Stimulated activated CD8-positive, alpha-beta memory T cell treated with anti-CD3 and anti-CD28 coated beads, Interleukin-15, amount 100 ng/mL, for 48 hours (primary cell): Measurements from ENCODE around the gene PPM1D.
"Not testable (repeated sequence)": the region's sequence is repeated elsewhere in the genome, so short reads cannot be mapped to it uniquely, and the experiment has no call there.

Experiments used
- DNase-seq, 2 donors: peaks; one replicate each; pipeline ENCODE4 v3.0.0-alpha.2; 2020; ENCODE audit warnings: low read depth in 2 of 2

The PPM1D gene

DNA sequence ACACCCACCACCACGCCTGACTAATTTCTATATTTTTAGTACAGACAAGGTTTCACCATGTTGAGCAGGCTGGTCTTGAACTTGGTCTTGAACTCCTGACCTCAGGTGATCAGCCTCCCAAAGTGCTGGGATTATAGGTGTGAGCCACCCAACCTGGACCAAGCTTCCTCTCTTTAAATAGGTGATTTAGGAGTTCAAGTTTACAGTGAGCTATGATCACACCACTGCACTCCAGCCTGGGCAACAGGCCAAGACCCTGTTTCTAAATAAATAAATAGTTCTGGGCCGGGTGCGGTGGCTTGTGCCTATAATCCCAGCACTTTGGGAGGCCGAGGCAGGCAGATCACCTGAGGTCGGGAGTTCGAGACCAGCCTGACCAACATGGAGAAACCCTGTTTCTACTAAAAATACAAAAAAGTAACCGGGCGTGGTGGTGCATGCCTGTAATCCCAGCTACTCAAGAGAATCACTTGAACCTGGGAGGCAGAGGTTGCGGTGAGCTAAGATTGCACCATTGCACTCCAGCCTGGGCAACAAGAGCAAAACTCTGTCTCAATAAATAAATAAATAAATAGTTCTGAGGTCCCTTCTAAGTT lies 6.5 kb upstream of the PPM1D start:
- DNase-seq: not testable (repeated sequence)

DNA sequence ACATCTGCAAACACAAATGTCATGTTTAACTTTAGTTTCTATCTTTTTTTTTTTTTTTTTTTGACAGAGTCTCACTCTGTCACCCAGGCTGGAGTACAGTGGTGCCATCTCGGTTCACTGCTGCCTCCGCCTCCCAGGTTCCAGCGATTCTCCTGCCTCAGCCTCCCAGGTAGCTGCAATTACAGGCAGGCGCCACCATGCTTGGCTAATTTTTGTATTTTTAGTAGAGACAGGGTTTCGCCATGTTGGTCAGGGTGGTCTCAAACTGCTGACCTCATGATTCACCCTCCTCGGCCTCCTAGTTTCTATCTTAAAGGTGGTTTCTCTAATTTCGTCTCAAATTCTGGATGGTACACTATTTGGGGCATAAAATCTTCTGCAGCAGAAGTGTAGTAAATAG lies 5.8 kb upstream of the PPM1D start:
- DNase-seq: not testable (repeated sequence)

DNA sequence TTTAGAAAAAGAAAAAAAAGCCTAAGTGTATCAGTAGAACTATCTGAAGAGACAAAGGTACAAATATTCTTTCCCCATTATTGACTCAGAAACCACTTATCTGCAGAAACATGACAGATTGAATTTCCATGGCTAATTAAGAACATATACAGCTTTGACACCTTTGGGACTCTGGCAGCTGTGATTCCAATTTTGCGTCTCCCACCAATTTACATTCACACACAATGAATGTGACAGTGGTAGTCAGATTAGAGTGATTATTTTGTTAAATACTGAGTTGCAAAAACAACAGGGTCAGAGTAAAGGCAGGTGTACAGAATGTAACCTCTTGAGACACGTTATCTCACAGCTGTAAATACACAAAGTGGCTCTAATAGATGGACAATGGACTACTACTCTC lies 5.3 kb upstream of the PPM1D start:
- no peak for DNase-seq

DNA sequence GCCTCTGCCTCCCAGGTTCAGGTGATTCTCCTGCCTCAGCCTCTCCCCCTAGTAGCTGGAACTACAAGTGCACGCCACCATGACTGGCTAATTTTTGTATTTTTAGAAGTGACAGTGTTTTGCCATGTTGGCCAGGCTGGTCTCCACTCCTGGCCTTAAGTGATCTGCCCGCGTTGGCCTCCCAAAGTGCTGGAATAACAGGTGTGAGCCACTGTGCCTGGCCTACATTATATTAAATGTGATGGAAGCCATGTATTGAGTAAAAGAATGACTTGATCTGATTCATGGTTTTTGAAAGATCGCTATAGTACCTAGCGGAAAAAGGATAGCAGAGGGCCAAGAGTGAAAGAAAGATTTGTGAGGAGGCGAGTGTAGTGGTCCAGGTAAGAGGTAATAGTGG lies 2.7 kb upstream of the PPM1D start:
- no peak for DNase-seq

DNA sequence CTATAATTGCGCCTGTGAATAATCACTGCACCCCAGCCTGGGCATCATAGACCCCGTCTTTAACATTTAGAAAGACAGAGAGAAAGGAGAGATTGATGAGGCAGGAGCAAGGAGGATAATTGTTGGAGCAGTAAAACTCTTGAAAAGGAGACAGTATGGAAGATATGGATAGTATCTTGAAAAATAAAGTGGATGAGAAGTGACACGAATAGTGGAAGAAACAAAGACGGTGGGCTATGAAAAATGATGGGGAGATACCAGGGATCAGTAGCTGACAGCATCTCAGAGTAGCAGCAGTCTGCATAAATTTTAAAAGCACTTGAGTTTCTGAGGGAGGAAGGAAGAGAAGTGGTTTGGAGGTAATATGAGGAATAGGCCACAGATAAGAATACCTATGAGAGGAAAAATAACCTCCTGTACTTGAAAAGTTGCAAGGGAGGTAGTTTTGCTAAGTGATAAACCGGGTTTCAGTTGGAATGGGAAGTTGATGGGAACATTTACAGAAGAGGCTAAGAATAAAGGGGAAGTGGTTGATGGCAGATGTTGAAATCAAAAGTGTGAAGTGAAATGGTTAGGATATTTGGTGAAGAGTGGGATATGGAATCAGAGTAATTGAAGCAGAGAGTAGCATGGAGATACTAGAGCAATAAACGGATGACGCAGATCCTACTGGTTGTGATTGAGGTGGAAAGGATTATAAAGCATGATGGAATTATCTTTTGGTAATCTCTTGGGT lies 1.8 kb upstream of the PPM1D start:
- DNase-seq: no peak

DNA sequence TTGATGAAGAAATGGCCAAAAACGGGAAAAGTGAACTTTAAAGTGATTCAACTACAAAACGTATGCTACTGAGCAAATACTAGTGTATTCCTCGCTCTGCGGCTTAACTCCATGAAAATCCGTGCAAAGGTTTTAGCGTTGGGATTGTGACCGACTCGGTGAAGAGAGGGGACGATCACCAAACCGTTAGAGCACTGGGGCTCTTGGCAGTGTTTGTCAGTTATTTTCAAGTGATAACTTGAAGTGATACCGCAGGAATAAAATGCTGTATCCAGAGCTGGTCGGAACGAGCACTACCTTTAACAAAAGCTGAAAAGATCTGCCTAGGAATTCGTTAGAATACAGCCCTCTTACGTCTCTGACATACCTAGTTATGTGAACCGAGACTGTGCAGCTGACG lies 773 bp upstream of the PPM1D start:
- no peak for DNase-seq

DNA sequence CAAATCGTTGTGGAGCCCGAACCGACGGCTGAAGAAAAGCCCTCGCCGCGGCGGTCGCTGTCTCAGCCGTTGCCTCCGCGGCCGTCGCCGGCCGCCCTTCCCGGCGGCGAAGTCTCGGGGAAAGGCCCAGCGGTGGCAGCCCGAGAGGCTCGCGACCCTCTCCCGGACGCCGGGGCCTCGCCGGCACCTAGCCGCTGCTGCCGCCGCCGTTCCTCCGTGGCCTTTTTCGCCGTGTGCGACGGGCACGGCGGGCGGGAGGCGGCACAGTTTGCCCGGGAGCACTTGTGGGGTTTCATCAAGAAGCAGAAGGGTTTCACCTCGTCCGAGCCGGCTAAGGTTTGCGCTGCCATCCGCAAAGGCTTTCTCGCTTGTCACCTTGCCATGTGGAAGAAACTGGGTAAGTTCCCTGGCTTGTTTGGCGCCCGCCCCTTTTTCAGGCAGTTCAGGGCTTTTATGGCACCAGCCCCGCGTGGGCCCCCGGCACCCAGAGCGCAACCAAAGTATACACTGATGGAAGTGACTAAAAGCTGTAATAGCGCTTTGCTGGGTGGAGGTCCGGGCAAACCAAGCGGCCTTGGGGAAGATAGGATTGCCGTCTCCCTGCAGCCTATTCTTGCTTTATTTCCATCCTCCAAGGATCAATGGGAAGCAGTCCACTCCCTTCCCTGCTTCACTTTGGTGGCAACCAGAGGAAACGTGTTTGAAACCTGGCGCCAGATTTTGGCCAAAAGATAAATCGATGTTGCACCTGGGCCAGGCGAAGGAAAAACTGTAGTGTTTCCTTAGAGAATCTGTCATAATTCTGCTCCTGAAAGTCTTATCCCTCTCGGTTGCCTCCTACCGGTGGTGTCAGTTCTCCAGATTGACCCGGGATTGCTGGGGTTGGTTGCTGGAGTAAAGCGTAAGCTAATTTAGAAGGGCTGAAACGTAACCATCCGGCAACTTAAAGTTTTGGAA lies 775 bp downstream of the PPM1D start:
- peak; percentile 34 to 46 for DNase-seq

DNA sequence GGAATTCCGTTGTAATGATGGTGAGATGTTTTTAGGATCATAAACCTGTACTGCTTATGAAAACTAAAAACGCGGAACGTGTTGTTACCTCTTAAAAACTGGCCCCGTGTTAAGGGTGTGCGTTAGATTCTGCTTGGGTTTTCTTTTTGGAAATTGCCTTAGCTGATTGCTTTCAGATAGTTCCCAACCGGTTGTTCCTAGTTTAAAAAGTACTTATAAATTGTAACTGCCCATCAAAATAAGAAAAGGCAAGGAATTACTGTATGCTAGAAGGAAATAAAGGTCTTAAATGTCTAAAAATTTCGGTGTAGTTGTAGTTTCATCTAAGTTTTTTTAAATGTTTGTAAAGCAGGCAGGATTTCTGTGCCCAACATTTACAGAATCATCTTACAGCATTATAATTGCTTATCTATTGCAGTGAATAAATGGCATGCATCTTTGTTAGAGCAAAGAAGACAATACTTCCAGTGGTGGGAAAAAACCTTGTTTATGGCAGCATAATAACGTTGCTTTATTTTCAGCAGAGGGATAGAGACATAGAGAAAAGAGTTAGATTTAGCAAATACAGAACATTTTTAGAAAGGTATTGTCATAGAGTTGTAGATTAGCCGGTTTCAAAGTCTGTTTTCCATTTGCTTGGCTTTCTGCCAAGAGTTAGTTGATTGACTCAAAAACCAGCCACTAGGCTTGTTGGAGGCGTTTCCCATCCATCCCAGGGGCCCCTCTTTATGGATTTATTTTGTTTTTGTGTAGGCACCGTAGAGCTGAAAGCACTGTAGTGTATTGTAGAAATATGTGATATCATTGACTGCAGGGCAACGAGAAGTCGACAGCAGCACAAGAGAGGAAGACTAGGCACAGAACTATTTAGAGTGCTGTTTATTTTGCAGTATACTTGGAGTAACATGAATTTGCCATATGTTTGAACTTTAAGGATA lies 1.7 kb downstream of the PPM1D start:
- peak in 1 of 2 donors; percentile 13 for DNase-seq

DNA sequence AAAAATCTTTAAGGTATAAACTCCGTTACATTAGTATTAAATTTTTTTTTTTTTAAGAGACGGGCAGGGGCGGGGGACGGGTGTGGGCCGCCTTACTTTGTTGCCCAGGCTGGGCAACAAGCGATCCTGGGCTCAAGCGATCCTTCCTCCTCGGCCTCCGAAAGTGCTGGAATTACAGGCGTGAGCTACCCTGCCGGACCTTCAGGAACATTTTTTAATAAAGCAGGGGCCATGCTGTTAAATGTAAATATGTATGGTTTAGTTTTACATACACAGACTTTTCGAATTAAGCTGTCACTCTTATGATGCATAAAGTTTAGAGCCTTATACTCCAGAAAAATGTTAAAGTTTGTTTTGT lies 2.4 kb downstream of the PPM1D start:
- no peak for DNase-seq

DNA sequence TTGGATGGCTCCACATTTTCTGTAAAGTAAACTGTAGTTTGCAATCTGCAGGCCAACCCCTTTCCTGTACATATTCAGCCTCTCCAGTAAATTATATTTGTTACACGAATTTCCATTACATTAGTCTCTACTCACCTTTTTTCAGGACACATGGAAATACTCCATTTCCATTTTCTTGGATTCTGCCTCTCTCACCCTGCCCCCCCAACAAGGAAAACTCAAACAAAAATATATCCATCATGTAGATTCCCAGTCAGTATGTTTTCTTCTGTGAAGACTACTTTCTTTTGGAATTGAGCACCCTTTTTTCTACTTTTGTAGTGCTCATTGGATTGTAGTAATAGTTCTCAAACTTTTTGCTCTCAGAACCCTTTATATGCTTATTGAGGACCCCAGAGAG lies 2.9 kb downstream of the PPM1D start:
- no peak for DNase-seq

DNA sequence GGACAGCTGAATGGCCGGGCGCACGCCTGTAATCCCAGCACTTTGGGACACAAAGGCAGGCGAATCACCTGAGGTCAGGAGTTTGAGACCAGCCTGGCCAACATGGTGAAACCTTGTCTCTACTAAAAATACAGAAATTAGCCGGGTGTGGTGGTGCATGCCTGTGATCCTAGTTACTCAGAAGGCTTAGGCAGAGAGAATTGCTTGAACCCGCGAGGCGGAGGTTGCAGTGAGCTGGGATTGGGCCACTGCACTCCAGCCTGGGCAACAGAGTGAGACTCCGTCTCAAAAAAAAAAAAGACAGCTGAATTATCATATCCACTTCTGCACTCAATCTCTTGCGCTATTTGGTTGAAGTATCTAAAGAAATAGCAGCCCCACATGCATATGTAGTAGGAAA lies 3.5 kb downstream of the PPM1D start:
- DNase-seq: not testable (repeated sequence)

DNA sequence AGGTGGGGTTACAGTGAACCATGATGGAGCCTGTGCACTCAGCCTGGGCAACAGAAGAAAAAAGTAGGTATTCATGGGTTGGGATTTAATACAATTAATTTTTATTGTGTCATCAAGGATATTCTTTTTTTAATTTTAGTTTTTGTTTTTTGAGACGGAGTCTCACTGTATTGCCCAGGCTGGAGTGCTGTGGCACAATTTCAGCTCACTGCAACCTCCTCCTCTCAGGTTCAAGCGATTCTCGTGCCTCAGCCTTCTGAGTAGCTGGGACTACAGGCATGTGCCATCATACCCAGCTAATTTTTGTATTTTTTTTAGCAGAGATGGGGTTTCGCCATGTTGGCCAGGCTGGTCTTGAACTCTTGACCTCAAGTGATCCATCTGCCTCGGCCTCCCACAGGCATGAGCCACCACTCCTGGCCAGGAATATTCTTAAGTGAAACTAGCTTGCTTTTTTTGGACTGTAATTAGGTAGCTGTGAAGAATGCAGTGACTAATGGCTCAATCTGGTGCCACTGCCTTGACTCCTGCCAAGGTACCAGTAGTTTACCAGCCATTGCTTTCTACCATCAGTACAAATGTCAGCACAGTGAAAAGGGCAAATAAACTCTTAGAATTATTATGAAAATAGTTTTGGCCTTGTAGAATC lies 4.8 kb downstream of the PPM1D start:
- DNase-seq: no peak

DNA sequence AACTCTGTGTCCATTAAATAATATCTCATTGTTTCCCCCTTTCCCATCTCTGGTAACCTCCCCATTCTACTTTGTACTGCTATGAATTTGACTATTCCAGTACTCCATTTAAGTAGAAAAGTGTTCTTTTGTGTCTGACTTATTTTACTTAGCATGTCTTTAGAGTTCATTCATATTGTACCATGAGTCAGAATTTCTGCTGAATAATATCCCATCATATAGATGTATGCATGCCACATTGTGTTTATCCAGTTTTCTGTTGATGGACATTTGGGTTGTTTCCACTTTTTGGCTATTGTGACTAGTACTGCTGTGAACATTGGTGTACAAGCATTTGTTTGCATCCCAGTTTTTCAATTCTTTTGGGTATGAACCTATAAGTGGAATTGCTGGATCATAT lies 6.0 kb downstream of the PPM1D start:
- DNase-seq: no peak

DNA sequence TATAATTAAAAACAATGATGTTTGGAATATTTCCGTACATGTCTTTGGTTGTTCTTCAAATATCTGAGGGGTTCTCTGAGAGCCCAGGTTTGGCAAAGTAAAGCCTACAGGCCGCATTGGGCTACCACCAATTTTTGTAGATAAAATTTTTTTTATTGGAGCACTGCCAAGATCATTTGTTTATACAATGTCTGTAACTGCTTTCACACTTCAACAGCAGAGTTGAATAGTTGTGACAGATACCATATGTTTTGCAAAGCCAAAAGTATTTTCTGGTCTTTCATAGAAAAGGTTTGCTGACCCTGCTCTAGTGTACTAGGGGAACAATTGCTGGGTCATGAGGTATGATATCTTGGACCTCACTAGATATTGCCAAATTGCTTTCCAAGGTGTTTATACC lies 10.5 kb downstream of the PPM1D start:
- DNase-seq: no peak

DNA sequence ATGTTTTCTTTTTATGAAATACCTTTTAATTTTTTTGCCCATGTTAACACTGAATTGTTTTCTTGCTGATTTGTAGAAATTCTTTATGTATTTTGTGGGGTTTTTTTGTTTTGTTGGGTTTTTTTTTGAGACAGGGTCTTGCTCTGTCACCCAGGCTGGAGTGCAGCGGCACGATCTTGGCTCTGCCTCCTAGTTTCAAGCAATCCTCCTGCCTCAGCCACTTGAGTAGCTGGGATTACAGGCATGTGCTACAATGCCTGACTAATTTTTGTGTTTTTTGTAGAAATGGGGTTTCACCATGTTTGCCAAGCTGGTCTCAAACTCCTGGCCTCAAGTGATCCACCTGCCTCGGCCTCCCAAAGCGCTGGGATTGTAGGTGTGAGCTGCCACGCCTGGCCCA lies 11.3 kb downstream of the PPM1D start:
- DNase-seq: not testable (repeated sequence)

DNA sequence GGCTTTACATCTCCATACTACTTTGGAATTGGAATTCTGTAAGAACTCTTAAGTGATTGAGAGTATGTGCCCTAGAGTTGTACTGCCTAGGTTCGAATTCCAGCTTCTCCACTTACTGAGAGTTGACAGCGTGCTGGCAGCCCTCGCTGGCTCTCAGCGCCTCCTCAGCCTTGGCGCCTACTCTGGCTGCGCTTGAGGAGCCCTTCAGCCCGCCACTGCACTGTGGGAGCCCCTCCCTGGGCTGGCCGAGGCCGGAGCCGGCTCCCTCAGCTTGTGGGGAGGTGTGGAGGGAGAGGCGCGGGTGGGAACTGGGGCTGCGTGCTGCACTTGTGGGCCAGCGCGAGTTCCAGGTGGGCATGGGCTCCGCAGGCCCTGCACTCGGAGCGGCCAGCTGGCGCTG lies 13.3 kb downstream of the PPM1D start:
- DNase-seq: no peak

DNA sequence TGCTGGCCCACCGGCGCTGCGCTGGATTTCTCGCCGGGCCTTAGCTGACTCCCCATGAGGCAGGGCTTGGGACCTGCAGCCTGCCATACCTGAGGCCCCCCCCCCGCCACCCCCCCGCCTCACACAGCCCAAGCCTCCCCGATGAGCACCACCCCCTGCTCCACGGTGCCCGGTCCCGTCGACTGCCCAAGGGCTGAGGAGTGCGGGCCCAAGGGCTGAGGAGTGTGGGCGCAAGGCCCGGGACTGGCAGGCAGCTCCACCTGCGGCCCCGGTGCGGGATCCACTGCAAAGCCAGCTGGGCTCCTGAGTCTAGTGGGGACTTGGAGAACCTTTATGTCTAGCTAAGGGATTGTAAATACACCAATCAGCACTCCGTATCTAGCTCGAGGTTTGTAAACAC lies 13.8 kb downstream of the PPM1D start:
- DNase-seq: not testable (repeated sequence)

DNA sequence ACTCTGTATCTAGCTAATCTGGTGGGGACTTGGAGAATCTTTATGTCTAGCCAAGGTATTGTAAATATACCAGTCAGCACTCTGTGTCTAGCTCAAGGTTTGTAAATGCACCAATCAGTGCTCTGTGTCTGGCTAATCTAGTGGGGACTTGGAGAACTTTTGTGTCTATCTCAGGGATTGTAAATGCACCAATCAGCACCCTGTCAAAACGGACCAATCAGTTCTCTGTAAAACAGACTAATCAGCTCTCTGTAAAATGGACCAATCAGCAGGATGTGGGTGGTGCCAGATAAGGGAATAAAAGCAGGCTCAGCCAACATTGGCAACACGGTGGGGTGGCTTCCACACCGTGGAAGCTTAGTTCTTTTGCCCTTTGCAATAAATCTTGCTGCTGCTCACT lies 14.3 kb downstream of the PPM1D start:
- DNase-seq: not testable (repeated sequence)

DNA sequence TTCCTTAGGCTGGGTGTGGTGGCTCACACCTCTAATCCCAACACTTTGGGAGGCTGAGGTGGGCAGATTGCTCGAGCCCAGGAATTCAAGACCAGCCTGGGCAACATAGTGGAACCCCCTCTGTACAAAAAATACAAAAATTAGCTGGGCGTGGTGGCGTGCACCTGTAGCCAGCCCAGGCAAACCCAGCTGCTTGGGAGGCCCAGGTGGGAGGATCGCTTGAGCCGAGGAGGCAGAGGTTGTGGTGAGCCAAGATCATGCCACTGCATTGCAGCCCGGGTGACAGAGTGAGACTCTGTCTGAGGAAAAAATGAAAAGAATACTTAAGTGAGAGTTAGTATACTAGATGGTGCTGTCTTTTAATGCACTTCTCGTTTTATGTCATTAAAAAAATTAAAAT lies 15.1 kb downstream of the PPM1D start:
- no peak for DNase-seq

DNA sequence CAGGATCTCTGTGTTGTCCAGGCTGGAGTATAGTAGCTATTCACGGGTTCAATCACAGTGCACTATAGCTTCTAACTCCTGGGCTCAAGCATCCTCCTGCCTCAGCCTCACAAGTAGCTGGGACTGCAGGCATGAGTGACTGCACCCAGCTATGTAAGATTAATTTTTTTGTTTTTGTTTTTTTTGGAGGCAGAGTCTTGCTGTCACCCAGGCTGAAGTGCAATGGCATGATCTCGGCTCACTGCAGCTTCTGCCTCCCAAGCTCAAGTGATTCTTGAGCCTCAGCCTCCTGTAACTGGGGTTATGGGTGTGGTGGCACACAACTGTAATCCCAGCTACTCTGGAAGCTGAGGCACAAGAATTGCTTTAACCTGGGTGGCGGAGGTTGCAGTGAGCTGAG lies 15.8 kb downstream of the PPM1D start:
- no peak for DNase-seq

DNA sequence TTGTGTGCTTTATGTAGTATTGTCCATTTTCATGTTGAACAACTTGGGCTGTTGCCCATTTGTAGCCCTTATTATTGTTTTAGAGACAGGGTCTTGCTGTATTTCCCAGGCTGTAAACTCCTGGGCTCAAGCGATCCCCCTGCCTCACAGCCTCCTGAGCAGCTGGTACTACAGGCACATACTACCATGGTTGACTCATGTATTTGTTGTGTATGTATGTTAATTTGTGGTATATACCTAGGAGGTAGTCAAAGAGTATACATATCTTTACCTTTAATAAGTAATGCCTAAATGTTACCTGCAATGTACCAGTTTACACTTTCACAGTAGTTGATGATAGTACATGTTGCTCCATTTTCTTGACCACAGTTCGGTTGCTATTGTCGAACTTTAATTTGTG lies 18.1 kb downstream of the PPM1D start:
- no peak for DNase-seq
